Kasumi-1 (cell line): Measurements from ENCODE around the gene PPTC7.
"Not testable (repeated sequence)": the region's sequence is repeated elsewhere in the genome, so short reads cannot be mapped to it uniquely, and the experiment has no call there.

Experiments
- DNase-seq, 2 experiments: peaks; one replicate each; lab custom pipeline; 2025; lab: John Stamatoyannopoulos, UW

The PPTC7 gene

DNA sequence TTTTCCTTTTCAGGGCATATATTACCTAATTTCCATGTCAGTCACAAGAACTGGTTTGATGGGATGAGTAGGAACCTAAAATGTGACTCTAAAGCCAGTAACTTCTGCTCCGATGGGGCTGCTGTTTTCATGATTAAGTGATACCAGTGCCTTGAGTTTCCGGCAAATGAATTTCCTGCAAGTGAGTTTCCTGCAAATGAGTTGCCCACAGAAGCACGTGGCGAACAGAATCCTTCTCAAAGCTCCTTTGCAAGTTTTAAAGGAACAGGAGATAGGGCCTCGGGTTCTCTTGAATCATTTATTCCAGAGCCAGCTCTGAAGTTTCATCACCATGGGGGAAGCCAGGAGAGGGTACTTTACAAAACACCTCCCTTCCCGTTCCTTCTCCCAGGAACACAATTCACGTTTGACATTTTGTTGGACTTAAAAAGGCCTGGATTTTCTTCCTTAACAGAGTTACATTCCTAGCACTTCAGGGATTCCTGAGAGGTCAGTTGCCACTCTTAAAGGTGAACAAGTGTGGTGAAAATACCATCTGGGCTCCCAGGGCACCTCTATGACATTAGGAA lies 2.2 kb upstream of the PPTC7 start:
- DNase-seq, result peak; percentile 84 to 93

DNA sequence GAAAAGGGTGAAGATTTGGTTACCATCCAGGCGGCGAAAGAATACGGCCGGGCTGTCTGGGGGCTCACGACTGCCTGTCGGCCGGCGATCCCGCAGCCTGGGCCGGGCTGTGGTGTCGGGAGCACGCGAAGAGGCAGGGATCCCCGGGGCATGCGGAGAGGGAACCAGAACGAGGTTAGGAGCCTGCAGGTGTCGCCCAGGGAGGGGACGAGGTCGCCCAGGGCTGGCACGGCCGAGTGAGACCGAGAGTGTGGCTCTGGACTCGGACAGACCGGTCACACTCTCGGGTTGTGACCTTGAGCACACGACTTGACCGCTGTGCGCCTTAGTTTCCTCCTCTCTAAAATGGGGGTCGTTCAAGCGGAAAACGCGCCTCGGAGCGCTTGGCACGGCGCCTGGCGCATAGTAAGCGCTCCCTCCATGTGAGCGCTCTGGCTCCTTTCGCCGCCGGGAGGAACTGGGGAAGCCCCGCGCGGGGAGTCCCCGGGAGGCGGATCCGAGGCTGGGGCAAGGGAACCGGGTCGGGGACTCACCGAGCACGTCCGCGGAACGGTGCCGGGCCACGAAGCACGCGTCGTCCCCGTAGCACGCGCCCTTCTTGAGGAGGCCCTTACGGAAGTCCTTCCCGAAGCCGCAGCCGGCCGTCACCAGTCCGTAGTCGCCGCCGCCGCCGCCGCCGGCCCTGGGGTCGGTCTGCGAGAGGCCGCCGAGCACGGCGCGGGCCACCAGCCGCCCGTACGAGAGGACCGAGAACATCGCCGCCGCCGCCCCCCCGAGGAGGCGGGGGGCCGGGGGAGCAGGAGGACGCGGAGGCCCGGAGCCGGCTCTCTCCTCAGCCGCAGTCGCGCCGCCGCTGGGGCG lies 612 bp downstream of the PPTC7 start:
- peak in 1 of 2 experiments; percentile 48 for DNase-seq

DNA sequence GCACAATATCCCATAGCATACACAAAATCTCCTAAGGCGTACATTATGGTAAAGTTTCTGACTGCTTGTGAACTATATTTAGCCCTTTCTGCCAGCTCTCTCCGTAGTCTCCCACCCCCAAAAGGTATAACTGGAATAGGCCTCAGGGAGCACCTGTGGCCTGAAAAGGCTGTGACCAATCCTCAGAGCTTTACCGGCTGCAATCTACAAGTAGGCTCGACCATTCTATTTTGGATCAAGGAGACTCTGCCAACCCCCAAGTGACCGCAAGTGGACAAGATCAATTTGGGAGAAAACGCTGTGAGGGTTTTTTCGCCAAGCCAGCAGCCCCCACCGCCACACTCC lies 1.2 kb downstream of the PPTC7 start:
- DNase-seq, result no peak

DNA sequence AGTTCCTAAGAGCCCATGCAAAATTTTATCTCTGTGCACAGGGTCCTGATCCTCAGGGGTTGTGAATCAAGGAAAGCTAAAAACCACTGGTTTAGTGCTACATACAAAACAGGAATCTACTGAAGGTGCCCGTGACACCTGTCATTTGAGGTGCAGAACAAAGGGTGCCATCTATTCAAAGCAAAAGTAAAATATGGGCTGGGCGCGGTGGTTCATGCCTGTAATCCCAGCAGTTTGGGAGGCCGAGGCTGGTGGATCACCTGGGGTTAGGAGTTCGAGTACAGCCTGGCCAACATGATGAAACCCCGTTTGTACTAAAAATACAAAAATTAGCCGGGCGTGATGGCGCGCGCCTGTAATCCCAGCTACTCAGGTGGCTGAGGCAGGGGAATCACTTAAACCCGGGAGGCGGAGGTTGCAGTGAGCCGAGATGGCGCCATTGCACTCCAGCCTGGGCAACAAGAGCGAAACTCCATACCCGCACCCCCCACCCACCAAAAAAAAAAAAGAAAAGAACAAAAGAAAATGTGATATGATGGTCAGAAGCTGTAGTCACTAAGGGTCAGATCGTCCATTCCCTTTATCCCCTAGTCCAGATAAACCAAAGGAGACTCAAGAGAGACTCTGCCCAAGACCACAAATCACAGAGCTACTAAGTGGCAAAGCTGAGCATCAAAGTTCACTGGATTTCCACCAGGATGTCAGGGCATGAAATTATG lies 3.4 kb downstream of the PPTC7 start:
- no peak for DNase-seq

DNA sequence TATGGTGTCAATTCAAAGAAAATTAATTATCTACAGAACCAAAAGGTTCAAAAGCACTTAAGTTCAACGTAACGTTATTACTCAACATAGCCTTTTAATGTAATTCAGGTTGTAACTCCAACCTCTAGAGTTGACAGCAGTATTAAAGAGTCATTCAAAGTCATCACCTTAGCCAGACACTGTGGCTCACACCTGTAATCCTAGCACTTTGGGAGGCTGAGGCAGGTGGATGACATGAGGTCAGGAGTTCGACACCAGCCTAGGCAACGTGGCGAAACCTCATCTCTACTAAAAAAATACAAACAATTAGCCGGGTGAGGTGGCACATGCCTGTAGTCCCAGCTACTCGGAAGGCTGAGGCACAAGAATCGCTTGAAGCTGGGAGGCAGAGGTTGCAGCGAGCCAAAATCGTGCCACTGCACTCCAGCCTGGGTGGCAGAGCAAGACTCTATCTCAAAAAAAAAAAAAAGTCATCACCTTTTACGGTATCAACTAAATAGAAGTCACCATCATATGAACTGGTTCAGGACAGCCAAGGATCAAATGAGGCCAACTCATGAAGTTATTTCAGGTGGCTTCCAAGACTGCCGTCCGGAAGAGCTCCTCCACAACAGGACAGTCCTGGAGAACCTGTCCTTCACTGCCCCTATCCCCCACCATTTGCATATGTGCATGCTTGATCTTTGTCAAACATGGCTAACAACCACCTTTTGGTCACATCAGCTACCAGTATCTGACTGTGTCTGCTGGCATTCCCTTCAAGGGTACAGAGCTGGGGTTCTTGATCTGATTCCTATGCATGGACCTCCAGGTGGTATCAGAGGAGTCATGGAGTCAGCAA lies 4.2 kb downstream of the PPTC7 start:
- no peak for DNase-seq

DNA sequence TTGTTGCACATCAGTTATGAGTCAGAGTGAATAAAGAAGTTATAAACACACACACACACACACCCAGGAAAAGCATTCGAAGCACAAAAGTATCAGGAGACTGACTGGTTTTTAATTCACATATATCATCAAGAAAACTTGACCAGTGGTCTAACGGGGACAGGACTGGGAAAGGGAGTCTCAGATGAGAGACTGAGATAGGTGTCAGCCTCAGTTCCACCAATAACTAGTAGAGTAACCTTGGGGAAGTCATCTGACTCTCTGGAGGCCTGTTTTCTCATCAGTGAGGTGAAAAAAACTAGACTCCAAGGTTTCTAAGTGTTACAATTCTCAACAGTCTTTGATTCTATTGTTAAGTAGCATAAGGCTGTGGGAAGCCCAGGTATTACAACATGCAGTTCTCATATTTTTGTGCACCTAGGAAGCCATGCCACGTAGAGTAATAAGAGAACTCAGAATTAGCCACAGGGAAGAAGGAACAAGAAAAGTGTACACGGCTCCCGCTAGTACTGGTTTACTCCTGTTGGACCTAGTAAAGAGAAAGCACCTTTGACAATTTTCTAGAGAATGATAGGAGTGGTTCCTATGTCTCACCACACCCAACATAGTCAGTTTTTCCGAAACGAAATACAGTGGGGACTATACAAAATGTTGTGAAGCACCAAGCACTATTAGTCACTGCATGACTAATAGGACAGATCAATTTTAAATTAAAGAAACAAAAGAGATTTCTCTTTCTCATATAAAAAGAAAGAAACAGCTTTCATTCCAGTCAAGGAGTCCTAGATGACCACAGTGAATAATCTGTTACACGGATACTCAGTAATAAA lies 5.0 kb downstream of the PPTC7 start:
- peak; percentile 64 to 75 for DNase-seq

DNA sequence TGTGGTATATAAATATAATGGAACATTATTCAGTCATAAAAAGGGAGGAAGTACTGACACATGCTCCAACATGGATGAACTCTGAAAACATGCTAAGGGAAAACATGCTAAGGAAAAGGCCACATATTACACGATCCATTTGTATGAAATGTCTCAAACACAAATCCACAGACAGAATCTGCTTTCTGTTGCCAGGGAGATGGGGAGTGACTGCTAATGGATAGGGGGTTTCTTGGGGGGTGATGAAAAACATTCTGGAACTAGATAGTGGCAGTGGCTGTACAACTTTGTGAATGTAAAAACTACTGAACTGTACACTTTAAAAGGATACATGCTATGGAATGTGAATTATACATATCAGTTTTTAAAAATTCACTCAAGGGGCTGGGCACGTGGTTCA lies 6.6 kb downstream of the PPTC7 start:
- no peak for DNase-seq

DNA sequence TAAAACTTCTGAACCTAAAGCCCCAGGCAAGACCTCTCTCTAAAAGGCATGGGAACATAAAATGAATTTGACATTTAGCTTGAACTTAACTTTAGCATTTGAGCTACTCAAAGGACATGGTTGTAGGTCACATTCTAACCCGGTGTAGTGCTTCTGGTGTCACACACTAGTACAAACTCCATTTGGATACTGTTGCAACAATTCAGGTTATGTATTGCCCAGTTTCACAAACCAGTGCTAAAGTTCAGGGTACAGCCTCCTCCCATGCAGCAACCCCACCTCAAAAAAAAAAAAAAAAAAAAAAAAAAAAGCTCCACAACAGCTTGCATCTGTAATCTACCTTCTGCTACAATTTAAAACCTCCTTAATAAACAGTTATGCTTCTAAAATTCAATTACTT lies 7.8 kb downstream of the PPTC7 start:
- no peak for DNase-seq

DNA sequence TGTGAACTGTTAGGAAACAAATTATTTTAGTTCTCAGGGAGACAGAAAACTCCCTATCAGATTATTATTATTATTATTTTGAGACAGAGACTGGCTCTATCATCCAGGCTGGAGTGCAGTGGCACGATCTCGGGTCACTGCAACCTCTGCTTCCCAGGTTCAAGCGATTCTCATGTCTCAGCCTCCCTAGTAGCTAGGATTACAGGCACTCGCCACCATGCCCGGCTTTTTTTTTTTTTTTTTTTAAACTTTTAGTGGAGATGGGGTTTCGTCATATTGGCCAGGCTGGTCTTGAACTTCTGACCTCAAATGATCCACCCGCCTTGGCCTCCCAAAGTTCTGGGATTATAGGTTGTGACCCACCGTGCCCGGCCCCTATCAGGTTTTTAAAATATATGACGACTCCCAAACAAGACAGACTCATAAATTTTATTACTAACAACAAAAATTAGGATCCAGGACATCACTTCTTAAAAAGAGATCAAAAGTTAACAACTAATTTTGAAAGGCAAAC lies 8.3 kb downstream of the PPTC7 start:
- not testable (repeated sequence) for DNase-seq

DNA sequence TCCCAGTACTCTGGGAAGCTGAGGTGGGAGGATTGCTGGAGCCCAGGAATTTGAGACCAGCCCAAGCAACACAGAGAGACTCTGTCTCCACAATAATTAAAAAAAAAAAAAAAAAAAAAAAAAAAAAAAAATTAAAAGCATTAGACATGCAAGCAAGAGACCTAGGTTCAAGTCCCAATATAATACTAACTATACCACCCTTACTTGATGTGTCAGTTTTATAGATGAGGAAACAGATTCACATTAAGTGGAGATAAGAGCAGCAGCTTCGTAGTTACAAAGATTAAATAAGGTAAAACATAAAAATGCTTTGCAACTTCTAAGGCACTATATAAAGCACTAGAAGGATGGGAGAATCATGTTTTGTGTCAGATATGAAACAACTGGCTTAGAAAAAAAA lies 9.1 kb downstream of the PPTC7 start:
- no peak for DNase-seq

DNA sequence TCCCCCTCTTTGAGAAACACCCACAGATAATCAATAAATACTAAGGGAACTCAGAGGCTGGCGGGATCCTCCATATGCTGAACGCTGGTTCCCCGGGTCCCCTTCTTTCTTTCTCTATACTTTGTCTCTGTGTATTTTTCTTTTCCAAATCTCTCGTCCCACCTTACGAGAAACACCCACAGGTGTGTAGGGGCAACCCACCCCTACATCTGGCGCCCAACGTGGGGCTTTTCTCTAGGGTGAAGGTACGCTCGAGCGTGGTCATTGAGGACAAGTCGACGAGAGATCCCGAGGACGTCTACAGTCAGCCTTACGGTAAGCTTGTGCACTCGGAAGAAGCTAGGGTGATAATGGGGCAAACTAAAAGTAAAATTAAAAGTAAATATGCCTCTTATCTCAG lies 12.3 kb downstream of the PPTC7 start:
- DNase-seq, result not testable (repeated sequence)

DNA sequence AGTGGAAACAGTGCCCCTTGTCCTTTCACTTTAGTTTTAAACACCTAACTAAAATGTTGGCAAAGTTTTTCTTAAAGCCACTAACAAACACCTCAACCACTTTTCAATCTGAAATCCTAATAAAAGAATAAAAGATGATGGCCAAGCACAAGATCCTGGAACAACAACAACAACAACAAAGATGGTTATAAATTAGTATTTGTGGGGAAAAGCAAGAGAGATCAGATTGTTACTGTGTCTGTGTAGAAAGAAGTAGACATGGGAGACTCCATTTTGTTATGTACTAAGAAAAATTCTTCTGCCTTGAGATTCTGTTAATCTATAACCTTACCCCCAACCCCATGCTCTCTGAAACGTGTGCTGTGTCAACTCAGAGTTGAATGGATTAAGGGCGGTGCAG lies 13.3 kb downstream of the PPTC7 start:
- not testable (repeated sequence) for DNase-seq

DNA sequence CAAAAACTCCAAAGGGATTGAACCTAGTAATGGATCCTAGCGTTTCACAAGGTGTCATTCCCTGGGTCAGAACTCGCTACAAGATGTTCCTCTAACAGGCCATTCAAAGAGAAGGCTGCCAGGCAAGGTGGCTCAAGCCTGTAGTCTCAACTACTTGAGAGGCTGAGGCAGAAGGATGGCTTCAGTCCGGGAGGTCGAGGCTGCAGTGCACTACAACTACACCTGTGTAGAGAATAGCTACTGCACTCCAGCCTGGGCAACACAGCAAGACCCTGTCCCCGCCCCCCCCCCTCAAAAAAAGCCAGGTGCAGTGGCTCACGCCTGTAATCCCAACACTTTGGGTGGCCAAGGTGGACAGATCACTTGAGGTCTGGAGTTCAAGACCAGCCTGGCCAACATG lies 14.4 kb downstream of the PPTC7 start:
- no peak for DNase-seq

DNA sequence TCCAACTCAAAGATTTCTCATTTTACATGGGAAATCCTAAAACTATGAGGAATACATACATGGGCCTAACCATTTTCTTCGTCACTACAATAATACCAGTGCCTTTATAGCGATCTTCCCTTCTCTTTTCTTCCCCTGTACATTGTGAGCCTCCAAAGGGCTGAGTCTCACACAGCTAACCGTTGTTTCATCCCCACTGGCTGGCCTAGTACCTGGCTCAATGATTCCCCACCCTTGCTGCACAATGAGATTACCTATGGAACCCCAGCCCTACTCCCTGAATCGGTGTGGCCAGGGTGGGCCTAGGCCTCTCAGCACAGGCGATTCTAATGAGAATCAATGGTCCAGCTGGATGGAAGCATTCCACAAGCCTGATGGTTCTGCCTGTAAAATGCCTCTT lies 16.1 kb downstream of the PPTC7 start:
- no peak for DNase-seq

DNA sequence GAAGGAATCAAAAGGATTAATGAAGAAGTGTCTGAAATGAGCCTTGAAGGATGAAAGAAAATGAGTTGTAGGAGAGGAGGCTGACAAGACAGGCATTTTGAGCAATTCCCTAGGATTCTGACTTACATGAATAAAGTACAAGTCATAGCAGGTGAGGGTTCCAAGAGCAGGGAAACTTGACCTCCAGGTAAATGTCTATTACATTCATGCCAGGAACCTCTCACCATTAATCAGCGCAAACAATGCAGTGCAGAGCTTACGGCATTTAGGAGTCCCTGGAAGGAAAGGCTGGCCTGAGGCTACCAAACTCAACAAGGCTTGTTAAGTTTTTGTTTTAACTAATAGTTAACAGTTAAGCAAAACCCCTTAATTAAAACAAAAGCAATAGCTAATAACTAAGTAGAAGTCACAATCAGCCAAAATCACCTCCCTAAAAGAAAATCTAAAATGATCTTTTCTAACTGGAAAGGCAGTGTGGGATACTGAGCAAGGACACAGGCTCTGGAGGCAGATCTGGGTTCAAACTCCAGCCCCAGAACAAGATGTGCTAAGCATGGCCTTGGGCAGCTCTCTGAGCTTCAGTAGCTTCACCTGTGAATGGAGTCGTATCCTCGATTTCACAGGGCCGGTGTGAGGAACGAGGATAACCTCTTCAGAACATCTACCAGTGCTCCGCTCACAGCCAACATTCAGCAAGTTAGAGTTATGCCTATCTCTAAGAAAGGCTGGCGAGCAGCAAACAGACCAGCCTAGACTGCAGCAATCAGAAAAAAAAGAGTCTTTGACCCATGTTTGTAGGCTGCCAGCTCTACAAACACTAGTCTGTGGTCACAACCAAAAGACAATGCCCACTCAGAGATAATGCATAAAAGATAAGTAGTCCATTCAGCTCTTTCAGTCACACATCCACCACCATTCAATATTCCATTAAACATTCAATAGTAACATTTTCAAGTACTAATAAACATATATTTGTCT lies 16.9 kb downstream of the PPTC7 start:
- no peak for DNase-seq

DNA sequence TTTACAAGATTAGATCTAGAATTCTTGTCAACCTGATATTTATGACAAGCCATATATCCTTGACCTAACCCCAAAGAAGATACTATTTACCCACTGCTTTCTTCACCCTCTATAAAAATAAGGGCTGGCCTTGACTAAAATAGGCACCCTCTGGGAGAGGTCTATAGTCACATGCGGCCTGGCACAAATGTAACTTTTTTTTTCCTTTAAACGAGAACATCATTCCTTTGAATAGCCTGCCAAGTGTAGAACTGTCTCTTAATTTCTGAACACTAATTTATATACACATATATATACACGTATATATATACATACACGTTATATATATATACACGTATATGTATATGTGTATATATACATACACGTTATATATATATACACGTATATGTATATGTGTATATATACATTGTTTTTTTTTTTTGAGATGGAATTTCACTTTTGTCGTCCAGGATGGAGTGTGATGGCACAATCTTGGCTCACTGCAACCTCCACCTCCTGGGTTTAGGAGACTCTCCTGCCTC lies 18.6 kb downstream of the PPTC7 start:
- no peak for DNase-seq

DNA sequence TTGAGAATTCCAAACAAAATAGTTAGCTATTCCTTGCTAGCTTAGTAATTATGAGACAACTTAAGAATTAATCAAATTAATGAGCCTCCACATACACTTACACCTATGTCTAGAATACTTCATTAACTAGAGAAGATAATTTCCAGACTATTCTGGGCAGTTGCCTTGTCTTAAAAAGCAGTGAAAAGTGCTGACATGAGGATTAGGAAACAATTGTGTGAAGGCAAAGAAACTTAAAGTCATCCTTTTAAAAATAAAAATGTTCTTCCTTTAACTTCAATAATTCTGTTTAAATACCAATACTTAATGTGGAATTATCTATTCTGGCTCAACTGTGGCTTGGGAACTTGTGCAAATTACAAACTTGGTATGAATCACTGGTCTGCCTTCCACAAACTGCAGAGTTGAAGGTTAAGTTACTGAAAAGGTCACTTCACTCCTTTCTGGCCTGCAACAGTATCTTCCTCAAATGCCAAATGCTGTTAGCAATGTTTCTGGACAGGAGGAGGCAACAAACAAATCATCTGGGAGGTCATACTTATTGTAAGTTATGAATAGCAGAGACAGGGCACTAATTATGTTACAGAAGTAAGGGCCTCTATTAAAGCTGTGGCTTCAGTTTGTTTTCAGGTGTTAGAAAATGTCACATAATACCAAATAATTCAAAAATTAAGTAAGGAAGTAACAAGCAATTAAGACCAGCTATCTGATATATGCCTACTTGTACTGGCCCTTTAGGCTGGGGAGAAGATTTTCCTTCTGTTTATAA lies 19.2 kb downstream of the PPTC7 start:
- DNase-seq, result no peak

DNA sequence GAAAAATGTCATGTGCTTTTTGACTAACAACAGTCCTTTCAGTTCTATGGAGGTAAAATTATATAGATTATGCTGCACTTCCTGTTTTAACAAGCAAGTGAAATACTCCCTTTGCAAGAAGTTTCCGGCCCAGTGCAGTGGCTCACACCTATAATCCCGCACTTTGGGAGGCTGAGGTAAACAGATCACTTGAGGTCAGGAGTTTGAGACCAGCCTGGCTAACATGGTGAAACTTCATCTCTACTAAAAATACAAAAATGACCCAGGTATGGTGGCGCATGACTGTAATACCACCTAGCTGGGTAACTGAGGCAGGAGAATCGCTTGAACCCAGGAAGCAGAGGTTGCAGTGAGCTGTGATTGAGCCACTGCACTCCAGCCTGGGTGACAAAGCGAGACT lies 20.7 kb downstream of the PPTC7 start:
- peak; percentile 52 to 70 for DNase-seq
